Activated naive CD4-positive, alpha-beta T cell (primary cell): ENCODE data around the gene CTBP2.
"Not testable (repeated sequence)": the region's sequence is repeated elsewhere in the genome, so short reads cannot be mapped to it uniquely, and the experiment has no call there.

Experiments used
- DNase-seq, 4 experiments: peaks; one replicate each; lab custom pipeline; 2025; lab: John Stamatoyannopoulos, UW

Gene CTBP2

DNA sequence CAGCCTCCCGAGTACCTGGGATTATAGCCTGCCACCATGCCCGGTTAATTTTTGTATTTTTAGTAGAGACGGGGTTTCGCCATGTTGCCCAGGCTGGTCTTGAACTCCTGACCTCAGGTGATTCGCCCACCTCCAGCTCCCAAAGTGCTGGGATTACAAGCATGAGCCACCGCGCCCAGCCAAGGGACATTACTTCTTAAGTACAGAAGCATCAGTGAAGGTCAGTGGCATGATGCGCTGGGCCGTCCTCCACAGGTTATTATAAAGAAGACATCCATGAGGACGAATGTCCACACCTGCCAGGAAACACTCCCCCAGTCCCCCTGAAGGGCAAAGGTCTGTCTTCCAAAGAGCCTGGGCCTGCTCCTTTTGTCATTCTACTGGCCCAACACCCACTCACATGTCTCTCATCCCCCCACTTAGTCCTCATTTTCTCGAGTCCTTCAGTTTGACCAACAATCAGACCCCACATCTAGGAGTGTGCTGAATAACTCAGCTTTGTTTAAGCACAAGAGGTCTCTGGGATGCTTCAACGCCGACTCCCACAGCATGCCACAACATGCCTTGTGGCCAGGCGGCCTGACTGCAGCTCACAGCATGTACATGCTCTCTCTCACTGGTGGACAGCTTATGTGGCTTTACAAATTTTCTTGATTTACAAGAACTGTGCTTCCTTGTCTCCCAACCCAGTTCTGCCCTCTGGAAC lies 73.0 kb downstream of the CTBP2 start:
- DNase-seq, result no peak

DNA sequence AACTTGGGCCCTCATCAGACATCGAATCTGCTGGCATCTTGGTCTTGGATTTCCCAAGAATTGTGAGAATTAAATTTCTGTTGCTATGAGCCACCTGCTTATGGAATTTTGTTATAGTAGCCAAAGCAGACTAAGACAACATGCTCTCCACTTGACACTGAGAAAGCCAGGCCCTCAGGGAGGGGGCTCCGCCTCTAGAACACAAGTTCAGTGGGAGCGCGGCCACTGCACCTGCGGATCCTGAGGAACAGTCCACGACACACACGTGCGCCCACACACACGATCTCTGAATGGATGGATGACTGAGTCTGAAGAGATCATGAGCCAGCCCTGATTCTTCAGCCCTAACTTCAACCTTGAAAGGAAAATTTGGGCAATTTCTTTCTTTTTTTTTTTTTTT lies 73.7 kb downstream of the CTBP2 start:
- no peak for DNase-seq

DNA sequence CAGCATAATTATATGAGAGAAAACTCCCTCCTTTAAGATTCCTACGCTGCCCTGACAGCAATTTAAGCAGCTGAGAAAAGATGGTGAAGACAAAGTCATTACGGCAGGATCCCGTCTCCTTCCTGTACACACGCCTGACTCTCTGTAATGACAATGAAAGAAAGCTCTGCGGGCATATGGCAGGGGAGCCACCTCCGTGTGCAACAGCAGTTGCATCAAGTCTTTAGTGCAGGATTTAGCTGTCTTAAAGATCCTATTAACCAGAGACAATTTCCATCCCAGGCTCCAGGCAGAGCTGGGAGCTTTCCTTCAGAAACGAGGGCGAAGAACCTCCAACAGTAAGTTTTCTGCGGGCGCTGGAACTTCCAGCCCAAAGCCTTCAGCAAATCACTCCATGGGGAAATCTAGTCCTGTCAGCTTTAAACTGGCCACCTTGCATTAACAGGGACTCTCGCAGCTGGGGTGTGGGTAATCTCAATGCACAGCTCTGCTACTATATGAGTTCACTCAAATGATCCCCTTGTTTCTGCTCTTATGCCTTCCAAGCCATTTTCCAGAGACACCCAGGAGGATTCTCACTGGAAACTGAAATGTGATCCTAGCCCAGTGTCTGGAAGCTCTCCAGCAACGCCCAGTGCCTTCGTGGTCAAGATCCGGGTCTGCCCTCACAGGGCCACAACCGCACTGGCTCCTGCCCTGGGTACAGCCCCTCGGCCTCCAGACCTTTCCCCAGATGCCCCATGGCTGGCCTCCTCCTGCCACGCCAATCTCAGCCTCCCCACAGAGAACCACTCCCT lies 74.9 kb downstream of the CTBP2 start:
- no peak for DNase-seq

- no peak for DNase-seq
Measured at GRCh38 chr10:125084614-125085257, 75.6 kb downstream of the CTBP2 start.

DNA sequence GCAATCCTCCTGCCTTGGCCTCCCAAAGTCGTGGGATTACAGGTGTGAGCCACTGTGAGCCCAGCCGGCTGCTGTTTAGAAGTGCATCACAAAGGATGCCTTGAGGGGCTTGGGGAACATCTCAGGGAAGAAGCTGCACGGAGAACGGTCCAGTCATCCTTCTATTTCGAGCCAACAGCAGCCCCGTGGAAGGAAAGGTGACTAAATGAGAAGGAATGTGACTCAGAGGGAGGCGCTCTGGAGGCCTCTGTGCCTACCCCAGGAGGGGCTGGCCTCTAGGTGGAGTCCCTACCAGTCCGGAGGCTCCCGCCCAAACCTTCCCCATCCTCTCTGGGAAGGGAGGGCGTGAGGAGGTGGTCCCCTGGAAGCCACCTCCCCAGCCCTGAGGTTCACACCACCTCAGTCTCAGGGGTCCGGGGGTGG lies 76.2 kb downstream of the CTBP2 start:
- no peak for DNase-seq

DNA sequence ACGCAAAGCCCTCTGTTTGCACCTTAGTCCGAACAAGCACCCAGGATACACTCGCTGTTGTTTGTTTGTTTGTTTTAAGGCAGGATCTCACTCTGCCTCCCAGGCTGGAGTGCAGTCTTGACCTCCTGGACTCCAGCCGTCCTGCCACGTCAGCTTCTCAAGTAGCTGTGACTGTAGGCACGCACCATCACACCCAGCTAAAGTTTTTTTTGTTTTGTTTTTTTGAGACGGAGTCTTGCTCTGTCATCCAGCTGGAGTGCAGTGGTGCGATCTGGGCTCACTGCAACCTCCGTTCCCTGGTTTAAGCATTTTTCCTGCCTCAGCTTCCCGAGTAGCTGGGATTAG lies 76.8 kb downstream of the CTBP2 start:
- DNase-seq, result no peak

GRCh38 chr10:125082881-125083575 lies 77.3 kb downstream of the CTBP2 start:
- no peak for DNase-seq

DNA sequence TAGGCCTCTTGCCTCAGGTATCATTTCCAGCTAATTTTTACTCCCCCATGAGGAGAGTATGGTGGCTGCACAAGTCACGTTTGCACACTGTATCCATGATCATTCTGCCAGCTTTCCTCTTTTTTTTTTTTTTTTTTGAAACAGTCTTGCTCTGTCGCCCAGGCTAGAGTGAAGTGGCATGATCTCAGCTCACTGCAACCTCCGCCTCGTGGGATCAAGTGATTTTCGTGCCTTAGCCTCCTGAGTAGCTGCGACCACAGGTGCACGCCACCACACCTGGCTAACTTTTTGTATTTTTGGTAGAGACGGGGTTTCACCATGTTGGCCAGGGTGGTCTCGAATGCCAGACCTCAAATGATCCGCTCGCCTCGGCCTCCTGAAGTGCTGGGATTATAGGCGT lies 77.9 kb downstream of the CTBP2 start:
- not testable (repeated sequence) for DNase-seq

- no peak for DNase-seq
Measured at GRCh38 chr10:125081931-125082330, 78.4 kb downstream of the CTBP2 start.

DNA sequence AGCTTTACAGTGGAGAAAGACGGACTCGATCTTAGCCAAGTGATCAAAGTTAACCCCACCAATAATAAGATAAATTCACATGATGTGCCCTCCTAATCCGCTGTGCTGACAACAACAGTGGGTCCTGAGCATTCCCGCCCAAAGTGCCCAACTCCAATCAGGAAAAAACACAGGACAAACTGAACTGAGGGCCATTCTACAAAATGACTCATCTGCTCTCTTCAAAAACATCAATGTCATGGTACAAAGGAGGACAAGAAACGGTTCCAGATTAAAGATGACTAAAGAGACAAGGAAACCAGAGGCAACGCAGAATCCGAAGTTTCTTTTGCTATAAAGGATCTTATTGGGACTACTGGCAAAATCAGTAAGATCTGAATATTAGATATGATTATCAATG lies 79.4 kb downstream of the CTBP2 start:
- no peak for DNase-seq

- no peak for DNase-seq
Measured at GRCh38 chr10:125080296-125080695, 80.1 kb downstream of the CTBP2 start.

DNA sequence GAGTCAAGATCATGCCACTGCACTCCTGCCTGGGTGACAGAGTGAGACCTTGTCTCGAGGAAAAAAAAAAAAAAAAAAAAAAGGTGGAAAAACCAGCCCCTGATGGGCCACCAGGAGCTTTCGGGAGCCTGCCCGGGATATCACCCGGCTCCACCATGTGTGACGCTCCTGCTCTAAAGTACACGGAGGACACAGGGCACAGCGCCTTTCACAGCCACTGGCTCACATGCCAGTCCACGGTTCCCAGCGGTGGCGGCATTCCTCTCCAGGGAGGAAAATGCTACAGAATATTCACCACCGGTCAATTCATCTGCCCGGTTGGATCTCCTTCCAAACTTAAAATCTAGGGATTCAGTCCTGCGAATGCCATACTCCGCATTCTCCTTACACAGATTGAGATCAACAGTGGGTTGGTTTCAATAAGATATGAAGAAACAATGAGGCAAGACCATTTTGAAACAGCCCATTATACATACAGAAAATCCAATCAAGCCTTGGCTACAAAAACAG lies 81.2 kb downstream of the CTBP2 start:
- DNase-seq, result no peak

GRCh38 chr10:125076891-125077541 lies 83.3 kb downstream of the CTBP2 start:
- DNase-seq, result no peak

DNA sequence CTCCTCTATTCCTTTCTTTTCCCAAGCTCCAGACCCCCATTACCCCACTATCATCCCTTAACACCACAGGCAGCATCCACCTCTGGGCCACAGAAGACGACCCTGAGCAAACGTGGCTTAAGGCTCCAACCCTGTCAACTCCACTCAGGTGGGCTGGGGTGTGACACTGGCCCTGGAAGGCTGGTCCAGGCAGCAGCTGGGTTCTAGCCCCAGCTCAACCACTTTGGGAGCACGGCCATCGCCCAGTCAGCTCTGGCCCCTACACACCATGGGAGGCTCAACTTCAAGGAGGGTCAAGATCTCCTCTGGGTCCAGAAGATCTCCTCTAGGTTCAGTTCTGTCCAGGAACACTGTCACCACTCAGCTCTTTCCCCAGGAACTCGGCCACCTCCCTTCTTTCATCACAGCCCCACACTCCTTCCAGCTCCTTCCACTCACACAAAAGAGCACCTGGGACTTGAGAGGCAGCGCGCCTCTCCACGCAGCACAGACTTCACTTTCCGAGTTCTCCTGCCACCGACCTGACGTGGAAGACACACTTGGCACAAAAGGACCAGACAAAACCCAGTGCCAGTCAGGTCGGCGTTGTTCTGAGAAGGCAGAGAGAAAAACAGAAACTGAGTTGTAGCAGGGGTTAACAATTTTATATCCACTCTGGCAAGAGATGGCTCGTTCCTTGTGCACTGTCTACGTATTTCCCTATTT lies 84.1 kb downstream of the CTBP2 start:
- no peak for DNase-seq

DNA sequence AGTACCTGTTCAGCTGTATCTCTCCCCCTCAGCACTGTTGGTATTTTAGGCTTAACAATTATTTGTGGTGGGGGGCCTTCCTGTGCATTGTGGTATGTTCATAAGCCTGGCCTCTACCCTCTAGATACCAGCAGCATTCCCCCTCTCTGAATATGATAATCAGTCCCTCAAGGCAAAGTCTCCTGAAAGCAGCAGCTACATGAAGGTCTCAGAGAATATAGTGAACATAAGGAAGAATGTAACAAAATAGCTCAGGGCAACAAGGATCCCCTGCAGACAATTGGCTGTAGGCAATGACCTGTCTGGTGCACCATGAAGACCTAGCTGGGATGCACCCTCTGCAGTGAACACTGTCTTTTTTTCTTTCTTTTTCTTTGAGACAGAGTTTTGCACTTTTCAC lies 86.4 kb downstream of the CTBP2 start:
- DNase-seq, result no peak

DNA sequence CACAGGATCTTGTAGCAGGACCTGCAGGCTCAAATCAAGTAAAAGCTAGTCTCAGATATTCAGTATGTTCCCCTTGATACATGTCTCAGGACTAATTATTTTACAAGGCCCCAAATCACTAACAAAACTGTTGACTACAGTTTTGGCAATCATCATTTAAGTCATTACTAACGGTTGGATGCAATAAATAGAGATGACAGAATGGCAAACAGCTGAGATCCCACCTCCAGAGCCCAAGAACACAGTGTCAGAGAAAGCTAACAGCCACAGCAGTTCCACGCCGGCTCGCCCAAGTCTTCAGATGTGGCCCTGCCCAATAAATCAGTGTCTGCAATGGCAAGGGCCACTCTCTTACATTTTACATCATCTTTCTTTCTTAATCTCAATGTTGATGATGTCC lies 87.6 kb downstream of the CTBP2 start:
- DNase-seq, result no peak

DNA sequence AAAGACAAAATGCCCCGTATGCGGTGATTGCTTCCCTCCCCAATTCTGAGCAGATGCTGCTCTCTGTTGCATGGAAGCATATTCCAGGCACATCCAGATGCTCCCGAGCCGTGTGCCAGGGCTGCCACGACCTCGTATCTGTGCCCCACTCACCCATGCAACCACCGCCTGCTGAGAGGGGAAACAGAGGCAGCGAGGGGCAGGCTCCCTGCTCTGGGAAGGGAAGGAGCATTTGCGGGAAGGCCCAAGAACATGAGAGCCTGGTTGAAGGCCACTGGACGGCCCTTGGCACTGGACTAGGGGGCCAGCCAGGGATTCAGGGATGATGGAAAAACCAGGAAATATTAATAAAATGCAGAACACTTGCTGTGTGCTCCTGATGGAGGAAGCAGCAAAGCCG lies 89.4 kb downstream of the CTBP2 start:
- DNase-seq, result no peak

DNA sequence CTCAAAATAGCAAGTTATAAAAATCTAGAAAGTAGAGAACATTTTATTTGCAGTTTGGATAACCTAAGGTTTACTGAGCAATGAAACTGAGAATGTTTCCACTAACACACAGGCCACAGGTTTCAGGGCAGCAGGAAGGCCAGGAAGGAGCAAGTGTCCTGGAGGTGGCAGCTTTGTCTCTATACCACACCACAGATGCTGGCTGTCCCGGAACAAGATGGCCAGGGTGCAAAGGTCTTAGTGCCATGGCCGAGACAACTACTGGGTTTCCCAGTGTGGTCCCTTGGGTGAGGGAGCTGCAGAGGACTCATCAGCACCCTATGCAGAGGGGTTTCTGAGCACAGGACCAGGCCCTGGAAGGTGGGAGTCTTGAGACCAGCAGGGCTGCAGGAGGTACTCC lies 92.0 kb downstream of the CTBP2 start:
- no peak for DNase-seq

DNA sequence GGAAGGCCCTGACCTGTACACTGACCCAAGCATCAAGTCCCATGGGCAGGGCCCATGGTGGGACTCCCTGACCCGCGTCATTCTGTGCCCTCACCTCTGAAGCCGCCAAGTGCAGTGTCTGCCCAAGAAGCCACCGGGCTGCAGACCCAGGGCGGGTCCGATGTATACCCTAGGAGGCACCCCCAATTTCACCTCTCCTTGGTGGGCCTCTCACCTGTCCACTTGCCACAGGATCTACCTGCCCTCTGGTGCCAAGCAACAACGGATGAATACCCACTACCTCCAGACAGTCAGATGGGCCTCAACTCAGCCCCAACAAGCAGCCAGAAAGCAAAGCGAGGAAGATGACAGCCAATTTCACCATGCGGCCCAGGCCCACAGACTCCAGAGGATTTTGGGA lies 92.6 kb downstream of the CTBP2 start:
- DNase-seq, result no peak

DNA sequence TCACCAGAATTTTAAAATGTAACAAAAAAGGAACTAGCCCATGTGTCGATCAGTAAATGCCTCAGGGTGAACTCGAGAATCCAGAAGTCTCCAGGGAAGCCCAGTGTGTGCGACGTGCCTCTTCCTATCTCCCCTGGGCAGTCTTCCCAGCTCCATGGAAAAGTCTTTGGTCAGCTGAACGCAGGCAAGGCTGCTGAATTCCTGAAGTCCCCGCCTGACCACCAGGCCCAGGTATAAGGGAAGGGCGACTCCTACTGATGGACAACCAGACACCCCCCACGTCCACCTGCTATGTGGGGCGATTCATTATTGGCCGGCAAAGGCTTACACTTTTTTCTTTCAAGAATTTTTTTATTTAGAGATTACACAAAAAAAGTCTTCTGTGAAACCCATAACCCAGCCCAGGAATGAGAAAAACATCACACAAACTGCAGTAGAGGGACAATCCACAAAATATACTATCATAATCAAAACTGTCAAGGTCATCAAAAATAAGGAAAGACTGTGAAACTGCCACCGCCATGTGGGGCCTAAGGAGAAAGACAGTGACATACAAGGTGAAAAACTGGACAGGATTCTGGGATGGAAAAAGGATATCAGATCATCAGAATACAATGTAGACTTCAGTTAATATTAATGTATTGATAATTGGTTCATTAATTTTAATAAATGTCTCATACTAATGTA lies 93.5 kb downstream of the CTBP2 start:
- DNase-seq, result no peak
